SJSA1 (cell line): Measurements from ENCODE around the gene EXOC1. TPM values are rescaled to one million over a fixed set of nuclear protein-coding genes. Genes with fewer than 3 reads are reported as not detected.

Experiments
- DNase-seq, 2 experiments: peaks; one replicate each; pipeline ENCODE4 v3.0.0-alpha.2; 2015 to 2020; ENCODE audit warnings: low spot score in 2 of 2, low read depth in 1 of 2
- H3K27ac ChIP-seq: fragments of 250-450 bp; sonication (Bioruptor Pico); 2 replicates; pipeline ENCODE4 v1.5.1; 2020; ENCODE audit warnings: mild to moderate bottlenecking, moderate library complexity
- H3K27me3 ChIP-seq: fragments of 250-450 bp; sonication (Bioruptor Pico); replicated peaks from 2 replicates; pipeline ENCODE4 v1.5.1; 2020; ENCODE audit warnings: mild to moderate bottlenecking, moderate library complexity
- H3K36me3 ChIP-seq: fragments of 250-450 bp; sonication (Bioruptor Pico); 2 replicates; pipeline ENCODE4 v1.5.1; 2020; ENCODE audit warnings: mild to moderate bottlenecking
- H3K4me1 ChIP-seq: fragments of 250-450 bp; sonication (Bioruptor Pico); replicated peaks from 2 replicates; pipeline ENCODE4 v1.6.1; 2021; ENCODE audit warnings: mild to moderate bottlenecking
- H3K4me3 ChIP-seq: fragments of 250-450 bp; sonication (Bioruptor Pico); 2 replicates; pipeline ENCODE4 v1.5.1; 2020; ENCODE audit warnings: mild to moderate bottlenecking
- H3K9me3 ChIP-seq: fragments of 250-450 bp; sonication (Bioruptor Pico); replicated peaks from 2 replicates; pipeline ENCODE4 v1.5.1; 2020; ENCODE audit warnings: mild to moderate bottlenecking
- total RNA-seq: library from RNA; depleted of rRNA; stranded (reverse); fragments of >200 nt; shearing (Covaris generic); gene quantifications from 2 replicates; pipeline ENCODE4 v1.2.3, GENCODE V29; 2014; rRNA removed

Gene EXOC1
- total RNA-seq, 1 experiment from 2014 or later: 41.7 TPM

DNA sequence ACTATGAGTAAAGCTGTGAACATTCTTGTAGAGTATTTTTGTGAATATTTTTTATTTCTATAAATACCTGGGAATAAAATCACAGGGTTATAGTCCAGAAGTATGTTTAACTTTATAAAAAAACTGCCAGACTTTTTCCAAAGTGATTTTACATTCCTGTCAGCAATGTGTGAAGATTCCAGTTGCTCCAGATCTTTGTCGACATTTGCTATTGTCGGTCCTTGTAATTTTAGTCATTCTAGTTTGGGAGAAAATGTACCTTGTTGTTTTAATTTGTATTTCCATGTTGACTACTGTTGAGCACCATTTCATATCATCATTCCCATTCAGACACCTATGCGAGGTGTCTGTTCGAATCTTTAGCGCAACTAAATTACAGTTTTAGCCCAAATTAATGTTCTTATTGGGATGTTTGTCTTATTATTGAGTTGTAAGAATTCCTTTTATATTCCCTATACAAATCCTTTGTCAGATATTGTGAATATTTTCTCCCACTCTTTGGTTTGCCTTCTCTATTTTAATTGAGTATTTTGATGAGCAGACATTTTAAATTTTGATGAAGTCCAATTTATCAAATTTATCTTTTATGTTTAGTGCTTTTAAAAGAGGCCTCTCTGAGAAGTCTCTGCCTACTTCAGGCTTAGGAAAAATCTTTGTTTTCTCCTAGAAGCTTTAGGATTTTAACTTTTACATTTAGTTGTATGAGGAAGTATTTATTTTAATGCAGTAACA lies 97.9 kb downstream of the EXOC1 start:
- Histone ChIP-seq H3K4me3 (no peak overlapping the region), H3K36me3 (peaks cover 45% of the 10 kb centered on the region), H3K27me3 (no peaks in the 10 kb centered on the region), H3K9me3 (no peaks in the 10 kb centered on the region), H3K27ac (no peak overlapping the region), H3K4me1 (peaks cover 24% of the 10 kb centered on the region)
- no peak for DNase-seq

Other genes with a start within 250 kb of the EXOC1 start
- gene NMU, start 217.3 kb upstream of the EXOC1 start, total RNA-seq: not detected in 2 replicates
- not detected in 2 replicates for gene EXOC1L, start 33.9 kb upstream of the EXOC1 start, total RNA-seq
- gene CEP135, start 95.3 kb downstream of the EXOC1 start, total RNA-seq: 11.5 and 14.0 TPM in 2 replicates